ENCODE results near the gene NELL1. TPM values are rescaled to one million over a fixed set of nuclear protein-coding genes. Genes with fewer than 3 reads are reported as not detected.

The NELL1 gene
- total RNA-seq, 1 experiment from 2014 or later = not detected

DNA sequence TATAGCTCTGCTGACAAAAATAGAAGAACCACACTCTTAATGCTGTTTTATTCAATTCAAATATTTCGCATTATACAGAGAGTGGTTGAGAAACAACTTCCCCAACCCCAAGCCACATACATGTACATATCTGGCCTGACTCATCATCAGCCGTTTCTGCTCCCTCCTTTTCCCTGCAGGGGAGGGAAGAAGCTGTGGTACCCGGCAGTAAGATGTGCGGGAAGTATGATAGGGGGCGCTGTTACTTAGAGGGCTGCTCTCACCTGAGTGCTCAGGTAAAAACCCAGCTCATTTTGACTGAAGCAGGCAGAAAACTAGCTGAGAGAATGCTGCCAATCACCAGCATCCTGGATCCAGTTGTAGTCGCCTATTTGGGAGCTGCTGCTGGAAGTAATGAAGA lies 85.5 kb downstream of the NELL1 start:
- peak in 1 of 2 experiments; percentile 36 for DNase-seq
- Histone ChIP-seq H3K36me3 (ENCODE audit: control insufficient read depth, insufficient read depth, low read length) (no peaks in the 10 kb centered on the region), H3K4me1 (no peaks in the 10 kb centered on the region), H3K27me3 (replicated peaks; ENCODE audit: control insufficient read depth, insufficient read depth, low read length) (no peaks in the 10 kb centered on the region; the same call in 1 of the 2 replicates), H3K9me3 (no peaks in the 10 kb centered on the region; the same call in 1 of the 2 replicates), H3K4me3 (ENCODE audit: low read depth, low read length) (no peak overlapping the region)
- intact Hi-C loops (cut with micrococcal nuclease; ENCODE audit: unreplicated experiment) = no loop called here
- no peak overlapping the region for H3K27ac Mint-ChIP-seq (ENCODE audit: unreplicated experiment)
- no peaks in the 10 kb centered on the region for H3K4me1 Mint-ChIP-seq (ENCODE audit: low read depth, unreplicated experiment)
- ChIA-PET CTCF (interaction anchor here (0.6 to 0.8 kb wide), 2 partner anchors 245 to 756 kb away, joined by 3 to 4 read pairs; no protein-coding TSS in a partner anchor), POLR2A (no interaction called here)
- H3K9me3 Mint-ChIP-seq (ENCODE audit: unreplicated experiment) = no peaks in the 10 kb centered on the region
- TF ChIP-seq, protein P1, sequence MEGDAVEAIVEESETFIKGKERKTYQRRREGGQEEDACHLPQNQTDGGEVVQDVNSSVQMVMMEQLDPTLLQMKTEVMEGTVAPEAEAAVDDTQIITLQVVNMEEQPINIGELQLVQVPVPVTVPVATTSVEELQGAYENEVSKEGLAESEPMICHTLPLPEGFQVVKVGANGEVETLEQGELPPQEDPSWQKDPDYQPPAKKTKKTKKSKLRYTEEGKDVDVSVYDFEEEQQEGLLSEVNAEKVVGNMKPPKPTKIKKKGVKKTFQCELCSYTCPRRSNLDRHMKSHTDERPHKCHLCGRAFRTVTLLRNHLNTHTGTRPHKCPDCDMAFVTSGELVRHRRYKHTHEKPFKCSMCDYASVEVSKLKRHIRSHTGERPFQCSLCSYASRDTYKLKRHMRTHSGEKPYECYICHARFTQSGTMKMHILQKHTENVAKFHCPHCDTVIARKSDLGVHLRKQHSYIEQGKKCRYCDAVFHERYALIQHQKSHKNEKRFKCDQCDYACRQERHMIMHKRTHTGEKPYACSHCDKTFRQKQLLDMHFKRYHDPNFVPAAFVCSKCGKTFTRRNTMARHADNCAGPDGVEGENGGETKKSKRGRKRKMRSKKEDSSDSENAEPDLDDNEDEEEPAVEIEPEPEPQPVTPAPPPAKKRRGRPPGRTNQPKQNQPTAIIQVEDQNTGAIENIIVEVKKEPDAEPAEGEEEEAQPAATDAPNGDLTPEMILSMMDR (IDR thresholded peaks at IDR 0.05; ENCODE audit: insufficient read depth in 1 of 2, low read depth in 1 of 2, low read length in 1 of 2, severe bottlenecking in 1 of 2, unreplicated experiment in 1 of 2) = peak; percentile 15 to 16
- no peak overlapping the region for H3K4me3 Mint-ChIP-seq (ENCODE audit: unreplicated experiment)
- no TSS peak for BruUV-seq (replicated peaks)
- H3K36me3 Mint-ChIP-seq (ENCODE audit: insufficient read depth, unreplicated experiment) = no peaks in the 10 kb centered on the region
- peaks cover 5% of the 10 kb centered on the region for H3K27me3 Mint-ChIP-seq (ENCODE audit: insufficient read depth, unreplicated experiment)

- Histone ChIP-seq H3K4me3 (ENCODE audit: low read depth, low read length) (no peak overlapping the region), H3K9me3 (no peaks in the 10 kb centered on the region), H3K36me3 (ENCODE audit: control insufficient read depth, insufficient read depth, low read length) (no peaks in the 10 kb centered on the region), H3K27me3 (replicated peaks; ENCODE audit: control insufficient read depth, insufficient read depth, low read length) (no peaks in the 10 kb centered on the region; the same call in 1 of the 2 replicates), H3K4me1 (no peaks in the 10 kb centered on the region)
- no peak overlapping the region for H3K27ac Mint-ChIP-seq (ENCODE audit: unreplicated experiment)
- no peaks in the 10 kb centered on the region for H3K9me3 Mint-ChIP-seq (ENCODE audit: unreplicated experiment)
- H3K36me3 Mint-ChIP-seq (ENCODE audit: insufficient read depth, unreplicated experiment) = no peaks in the 10 kb centered on the region
- POLR2A ChIA-PET = no interaction called here
- H3K27me3 Mint-ChIP-seq (ENCODE audit: insufficient read depth, unreplicated experiment) = peaks cover 7% of the 10 kb centered on the region
- BruUV-seq (replicated peaks) = no TSS peak
- intact Hi-C loops (cut with micrococcal nuclease; ENCODE audit: unreplicated experiment) = no loop called here
- H3K4me3 Mint-ChIP-seq (ENCODE audit: unreplicated experiment) = no peak overlapping the region
- H3K4me1 Mint-ChIP-seq (ENCODE audit: low read depth, unreplicated experiment) = no peaks in the 10 kb centered on the region
- CTCF ChIA-PET = no interaction called here
- TF ChIP-seq, protein P1 (IDR thresholded peaks at IDR 0.05; ENCODE audit: insufficient read depth in 1 of 2, low read depth in 1 of 2, low read length in 1 of 2, severe bottlenecking in 1 of 2, unreplicated experiment in 1 of 2) = no peak
- no peak for DNase-seq
Measured at GRCh38 chr11:20759541-20759940, 90.2 kb downstream of the NELL1 start.

- Mint-ChIP-seq H3K27me3 (ENCODE audit: insufficient read depth, unreplicated experiment) (peaks cover 8% of the 10 kb centered on the region), H3K4me3 (ENCODE audit: unreplicated experiment) (no peak overlapping the region), H3K36me3 (ENCODE audit: insufficient read depth, unreplicated experiment) (no peaks in the 10 kb centered on the region), H3K27ac (ENCODE audit: unreplicated experiment) (no peak overlapping the region), H3K4me1 (ENCODE audit: low read depth, unreplicated experiment) (no peaks in the 10 kb centered on the region), H3K9me3 (ENCODE audit: unreplicated experiment) (no peaks in the 10 kb centered on the region)
- TF ChIP-seq, protein P1 (IDR thresholded peaks at IDR 0.05; ENCODE audit: insufficient read depth in 1 of 2, low read depth in 1 of 2, low read length in 1 of 2, severe bottlenecking in 1 of 2, unreplicated experiment in 1 of 2) = no peak
- no TSS peak for BruUV-seq (replicated peaks)
- Histone ChIP-seq H3K4me3 (ENCODE audit: low read depth, low read length) (no peak overlapping the region), H3K27me3 (replicated peaks; ENCODE audit: control insufficient read depth, insufficient read depth, low read length) (no peaks in the 10 kb centered on the region; the same call in 1 of the 2 replicates), H3K4me1 (no peaks in the 10 kb centered on the region), H3K9me3 (no peaks in the 10 kb centered on the region), H3K36me3 (ENCODE audit: control insufficient read depth, insufficient read depth, low read length) (no peaks in the 10 kb centered on the region)
- intact Hi-C loops (cut with micrococcal nuclease; ENCODE audit: unreplicated experiment) = no loop called here
- no peak for DNase-seq
- POLR2A ChIA-PET = no interaction called here
- CTCF ChIA-PET = no interaction called here
Measured at GRCh38 chr11:20760811-20761210, 91.4 kb downstream of the NELL1 start.

All from Caco-2 (cell line).